Cardiac fibroblast (primary cell): ENCODE results near the gene C7orf57.
"Not testable (repeated sequence)": the region's sequence is repeated elsewhere in the genome, so short reads cannot be mapped to it uniquely, and the experiment has no call there.

Experiments
- DNase-seq, 2 donors: peaks; one replicate each; pipeline versions ENCODE4 v3.0.0 to v3.0.0-alpha.2; 2010; ENCODE audit warnings: low read depth in 2 of 2
- H3K4me3 ChIP-seq, 2 donors: replicated peaks in 1 of 2; 1 replicate in 1 of 2; 2 replicates in 1 of 2; pipeline ENCODE4 v1.5.1; 2011; ENCODE audit warnings: low read depth in 2 of 2, low read length in 2 of 2, mild to moderate bottlenecking in 2 of 2, moderate library complexity in 1 of 2
- TF ChIP-seq, protein P1 (sequence below): IDR thresholded peaks from one replicate; pipeline ENCODE4 v1.5.1; 2011; ENCODE audit warnings: low read depth, mild to moderate bottlenecking, low read length, inconsistent platforms

The C7orf57 gene

DNA sequence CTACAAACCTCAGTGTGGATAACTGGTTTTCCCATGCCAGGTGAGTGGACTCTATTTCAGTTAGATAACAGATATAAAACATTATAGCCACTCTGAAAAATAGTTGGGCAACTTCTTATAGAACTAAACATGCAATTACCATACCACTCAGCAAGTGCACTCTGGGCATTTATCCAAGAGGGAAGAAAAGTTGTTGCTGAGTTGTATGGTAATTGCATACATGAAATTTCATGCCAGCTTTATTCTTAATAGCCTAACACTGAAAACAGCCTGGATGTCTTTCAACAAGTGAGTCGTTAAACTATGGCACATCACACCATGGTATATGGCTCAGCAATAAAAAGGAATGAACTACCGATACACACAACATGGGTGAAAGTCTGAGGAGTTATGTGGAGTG lies 43.1 kb downstream of the C7orf57 start:
- H3K4me3 ChIP-seq = no peak overlapping the region
- TF ChIP-seq, protein P1, sequence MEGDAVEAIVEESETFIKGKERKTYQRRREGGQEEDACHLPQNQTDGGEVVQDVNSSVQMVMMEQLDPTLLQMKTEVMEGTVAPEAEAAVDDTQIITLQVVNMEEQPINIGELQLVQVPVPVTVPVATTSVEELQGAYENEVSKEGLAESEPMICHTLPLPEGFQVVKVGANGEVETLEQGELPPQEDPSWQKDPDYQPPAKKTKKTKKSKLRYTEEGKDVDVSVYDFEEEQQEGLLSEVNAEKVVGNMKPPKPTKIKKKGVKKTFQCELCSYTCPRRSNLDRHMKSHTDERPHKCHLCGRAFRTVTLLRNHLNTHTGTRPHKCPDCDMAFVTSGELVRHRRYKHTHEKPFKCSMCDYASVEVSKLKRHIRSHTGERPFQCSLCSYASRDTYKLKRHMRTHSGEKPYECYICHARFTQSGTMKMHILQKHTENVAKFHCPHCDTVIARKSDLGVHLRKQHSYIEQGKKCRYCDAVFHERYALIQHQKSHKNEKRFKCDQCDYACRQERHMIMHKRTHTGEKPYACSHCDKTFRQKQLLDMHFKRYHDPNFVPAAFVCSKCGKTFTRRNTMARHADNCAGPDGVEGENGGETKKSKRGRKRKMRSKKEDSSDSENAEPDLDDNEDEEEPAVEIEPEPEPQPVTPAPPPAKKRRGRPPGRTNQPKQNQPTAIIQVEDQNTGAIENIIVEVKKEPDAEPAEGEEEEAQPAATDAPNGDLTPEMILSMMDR = no peak
- no peak for DNase-seq

DNA sequence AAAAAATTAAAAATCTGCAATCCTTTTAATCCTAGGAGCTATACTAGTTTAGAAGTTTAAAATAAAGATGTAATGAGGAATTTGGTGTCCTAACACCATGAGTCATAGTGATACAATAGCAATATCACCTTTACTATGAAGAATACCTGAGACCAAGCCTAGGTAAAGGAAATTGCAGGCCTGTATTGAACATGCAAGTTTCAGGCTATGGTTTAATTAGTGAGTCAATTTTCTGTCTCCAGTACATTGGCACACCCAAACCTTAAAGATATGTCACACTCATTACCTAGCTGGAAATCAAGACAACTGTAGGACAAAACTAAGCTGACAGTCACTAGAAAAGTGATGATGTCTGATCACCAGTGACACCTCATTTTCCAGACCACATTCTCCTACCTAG lies 47.0 kb downstream of the C7orf57 start:
- H3K4me3 ChIP-seq, DNase-seq: not testable (repeated sequence)

DNA sequence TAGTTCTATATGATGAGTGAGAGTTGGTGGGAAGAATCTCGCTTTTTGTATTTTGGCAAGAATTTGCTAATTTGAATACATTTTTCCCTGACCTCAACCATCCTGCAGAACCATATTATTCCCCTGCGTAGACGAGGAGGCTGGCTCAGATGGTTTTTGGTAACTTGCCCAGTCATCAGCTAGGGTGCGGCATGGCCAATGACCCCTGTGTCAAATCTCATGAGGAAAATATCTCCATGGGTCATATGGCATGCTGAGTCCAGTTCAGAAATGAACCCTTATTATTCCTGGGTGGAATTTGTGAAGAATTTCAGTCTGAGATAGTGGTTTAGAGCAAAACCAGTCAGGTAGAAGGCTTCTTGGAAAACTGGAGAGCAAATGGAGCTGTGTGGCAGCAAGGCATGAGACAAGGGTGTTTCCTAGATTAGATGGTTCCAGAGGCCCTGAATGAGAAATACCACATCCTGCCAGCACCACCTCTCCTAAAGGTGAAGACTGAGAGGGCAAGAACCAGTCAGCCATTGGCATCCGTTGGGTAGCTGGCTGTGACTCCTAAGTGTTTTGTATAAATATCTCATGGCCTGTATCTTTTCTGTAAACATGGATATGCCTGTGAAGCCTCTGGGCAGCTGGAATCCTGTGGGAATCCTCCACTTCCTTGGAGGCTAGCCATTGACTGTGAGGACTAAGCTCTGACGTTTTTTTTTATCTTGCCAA lies 47.9 kb downstream of the C7orf57 start:
- DNase-seq = peak; percentile 74 to 84
- TF ChIP-seq, protein P1 = no peak
- no peak overlapping the region for H3K4me3 ChIP-seq

- H3K4me3 ChIP-seq = no peak overlapping the region
- TF ChIP-seq, protein P1 = no peak
- peak; percentile 99 for DNase-seq
These were observed 49.5 kb downstream of the C7orf57 start for GRCh38 chr7:48084727-48085432.

- no peak for DNase-seq
- no peak overlapping the region for H3K4me3 ChIP-seq
These were observed 50.1 kb downstream of the C7orf57 start for GRCh38 chr7:48085433-48085791.

GRCh38 chr7:48085942-48086341 lies 50.6 kb downstream of the C7orf57 start:
- no peak for DNase-seq
- TF ChIP-seq, protein P1 = no peak
- no peak overlapping the region for H3K4me3 ChIP-seq

More at GRCh38 chr7:48085433-48085791, 50.1 kb downstream of the C7orf57 start:
- TF ChIP-seq, protein P1 = no peak

DNA sequence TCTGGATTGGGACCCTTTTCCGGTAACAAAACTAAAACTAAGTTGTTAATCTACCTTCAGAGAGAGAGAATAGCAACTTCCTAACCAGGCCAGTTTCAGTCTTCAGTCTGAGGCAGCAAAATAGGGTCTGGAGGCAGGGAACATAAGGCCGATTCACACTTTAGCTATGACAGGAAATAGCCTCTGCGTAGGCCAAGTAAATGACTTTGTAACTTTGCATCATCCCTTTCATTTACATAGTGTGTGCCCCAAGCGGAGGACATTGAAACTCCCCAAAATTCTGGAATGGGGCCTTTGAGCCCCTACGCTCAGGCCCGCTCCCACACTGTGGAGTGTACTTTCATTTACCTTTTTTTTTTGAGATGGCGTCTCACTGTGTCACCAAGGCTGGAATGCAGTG lies 52.0 kb downstream of the C7orf57 start:
- TF ChIP-seq, protein P1 = peak; percentile 33
- H3K4me3 ChIP-seq = no peak overlapping the region
- peak; percentile 77 to 93 for DNase-seq
